ENCODE data around the gene GRM1. TPM values are rescaled to one million over a fixed set of nuclear protein-coding genes. Genes with fewer than 3 reads are reported as not detected.

Gene GRM1
- polyA plus RNA-seq, 4 donors = 0.01 to 0.03 TPM; not detected in 2

DNA sequence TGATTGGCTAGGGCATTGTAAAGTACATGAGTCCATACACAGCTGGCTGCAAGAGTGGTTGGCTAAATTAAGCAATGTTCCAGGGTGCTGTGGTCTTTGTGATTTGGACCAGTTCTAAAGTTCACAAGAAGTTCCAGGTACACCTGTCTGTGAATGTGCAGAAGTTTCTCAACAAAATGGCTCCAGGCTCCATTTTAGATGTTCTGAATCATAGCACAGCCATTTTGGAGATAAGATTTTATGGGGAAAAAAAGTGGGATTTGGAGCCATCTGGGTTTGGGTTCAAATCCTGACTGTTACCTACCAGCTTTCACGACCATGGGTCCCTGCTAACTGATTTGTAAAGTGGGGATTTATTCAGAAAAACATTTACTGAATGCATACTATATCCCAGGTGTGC, 82.1 kb downstream of the GRM1 start:
- H3K27ac ChIP-seq (ENCODE audit: low read depth in 1 of 3, low read length in 2 of 3) = no peak overlapping the region
- no peaks in the 10 kb centered on the region for H3K27me3 ChIP-seq (ENCODE audit: control insufficient read depth in 3 of 3, insufficient read depth in 3 of 3, low read length in 3 of 3)
- 9 to 41% (median 15%) methylated on average over 1 of the region's 1 CpG for WGBS, 3 donors

GRCh38 chr6:146111881-146112450, 83.1 kb downstream of the GRM1 start:
- no peak for DNase-seq
- Histone ChIP-seq H3K27ac (ENCODE audit: low read depth in 1 of 3, low read length in 2 of 3) (no peak overlapping the region), H3K9me3 (ENCODE audit: control insufficient read depth in 2 of 2, insufficient read depth in 1 of 2, low read depth in 1 of 2, low read length in 1 of 2) (peaks cover 0 to 3% of the 10 kb centered on the region in 2 donors), H3K27me3 (ENCODE audit: control insufficient read depth in 3 of 3, insufficient read depth in 3 of 3, low read length in 3 of 3) (no peaks in the 10 kb centered on the region), H3K36me3 (ENCODE audit: control insufficient read depth in 3 of 3, insufficient read depth in 2 of 3, low read depth in 1 of 3, low read length in 3 of 3) (no peaks in the 10 kb centered on the region), H3K4me1 (ENCODE audit: control insufficient read depth in 3 of 3, insufficient read depth in 2 of 3, low read depth in 1 of 3, low read length in 2 of 3) (no peaks in the 10 kb centered on the region), H3K4me3 (ENCODE audit: low read depth in 1 of 3, low read length in 3 of 3) (no peak overlapping the region)
- no peak for FAIRE-seq

More for the DNA sequence above, 82.1 kb downstream of the GRM1 start:
- Histone ChIP-seq H3K36me3 (ENCODE audit: control insufficient read depth in 3 of 3, insufficient read depth in 2 of 3, low read depth in 1 of 3, low read length in 3 of 3) (no peaks in the 10 kb centered on the region), H3K4me3 (ENCODE audit: low read depth in 1 of 3, low read length in 3 of 3) (no peak overlapping the region), H3K9me3 (ENCODE audit: control insufficient read depth in 2 of 2, insufficient read depth in 1 of 2, low read depth in 1 of 2, low read length in 1 of 2) (peaks cover 0 to 3% of the 10 kb centered on the region in 2 donors), H3K4me1 (ENCODE audit: control insufficient read depth in 3 of 3, insufficient read depth in 2 of 3, low read depth in 1 of 3, low read length in 2 of 3) (no peaks in the 10 kb centered on the region)
- FAIRE-seq = no peak
- DNase-seq = no peak

DNA sequence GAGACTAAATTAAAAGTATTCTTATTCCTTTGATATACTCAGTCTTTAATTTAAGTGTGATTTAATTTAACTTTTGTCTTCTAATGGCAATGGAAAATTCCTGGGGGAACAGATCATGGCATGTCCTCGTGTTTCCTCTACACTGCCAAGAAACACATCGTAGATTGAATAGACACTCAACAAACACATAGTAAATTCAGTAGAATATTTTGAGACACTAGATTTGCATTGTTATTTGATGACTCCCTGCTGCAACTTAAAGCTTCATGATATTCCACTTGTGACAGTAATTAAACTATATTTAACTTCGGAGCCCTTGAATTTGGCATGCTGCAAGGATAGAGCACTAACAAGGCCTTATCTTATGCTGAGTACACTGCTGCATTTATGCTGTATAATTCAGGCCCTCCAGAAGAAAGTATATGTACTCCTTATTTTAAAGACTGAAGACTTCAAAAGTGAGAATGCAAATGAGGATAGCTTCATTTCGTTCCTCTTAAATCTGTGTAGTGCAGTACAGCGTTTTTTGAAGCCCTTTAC, 84.3 kb downstream of the GRM1 start:
- WGBS, 3 donors = 65 to 76% (median 71%) methylated on average over 5 of the region's 5 CpGs
- FAIRE-seq = no peak
- no peaks in the 10 kb centered on the region for H3K36me3 ChIP-seq (ENCODE audit: control insufficient read depth in 3 of 3, insufficient read depth in 2 of 3, low read depth in 1 of 3, low read length in 3 of 3)

DNA sequence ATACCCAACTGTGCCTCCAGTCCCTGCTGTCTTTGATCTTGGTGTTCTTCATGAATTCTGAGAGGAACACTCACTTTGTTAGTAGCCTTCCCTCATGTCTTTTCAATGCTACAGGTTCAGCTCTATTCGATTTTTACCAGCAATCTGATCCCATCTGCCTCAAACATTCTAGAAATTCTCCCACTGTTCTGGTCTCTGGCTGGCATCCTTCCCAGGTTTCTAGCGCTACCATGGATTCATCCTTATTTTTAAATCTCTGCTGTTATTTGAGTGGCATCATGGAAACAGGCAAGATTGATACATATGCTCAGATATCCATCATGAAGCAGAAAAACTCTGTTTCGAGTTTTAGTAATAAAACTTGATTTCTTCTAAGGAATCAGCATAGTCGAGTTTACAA, 94.8 kb downstream of the GRM1 start:
- Histone ChIP-seq H3K4me1 (ENCODE audit: control insufficient read depth in 3 of 3, insufficient read depth in 2 of 3, low read depth in 1 of 3, low read length in 2 of 3) (no peaks in the 10 kb centered on the region), H3K9me3 (ENCODE audit: control insufficient read depth in 2 of 2, insufficient read depth in 1 of 2, low read depth in 1 of 2, low read length in 1 of 2) (no peaks in the 10 kb centered on the region), H3K4me3 (ENCODE audit: low read depth in 1 of 3, low read length in 3 of 3) (no peak overlapping the region), H3K36me3 (ENCODE audit: control insufficient read depth in 3 of 3, insufficient read depth in 2 of 3, low read depth in 1 of 3, low read length in 3 of 3) (no peaks in the 10 kb centered on the region), H3K27me3 (ENCODE audit: control insufficient read depth in 3 of 3, insufficient read depth in 3 of 3, low read length in 3 of 3) (no peaks in the 10 kb centered on the region), H3K27ac (ENCODE audit: low read depth in 1 of 3, low read length in 2 of 3) (no peak overlapping the region)
- FAIRE-seq = no peak
- WGBS, 3 donors = 72 to 81% (median 81%) methylated on average over 4 of the region's 4 CpGs
- no peak for DNase-seq

More for the DNA sequence above, 84.3 kb downstream of the GRM1 start:
- Histone ChIP-seq H3K4me3 (ENCODE audit: low read depth in 1 of 3, low read length in 3 of 3) (no peak overlapping the region), H3K27me3 (ENCODE audit: control insufficient read depth in 3 of 3, insufficient read depth in 3 of 3, low read length in 3 of 3) (no peaks in the 10 kb centered on the region), H3K9me3 (ENCODE audit: control insufficient read depth in 2 of 2, insufficient read depth in 1 of 2, low read depth in 1 of 2, low read length in 1 of 2) (peaks cover 0 to 3% of the 10 kb centered on the region in 2 donors), H3K27ac (ENCODE audit: low read depth in 1 of 3, low read length in 2 of 3) (no peak overlapping the region), H3K4me1 (ENCODE audit: control insufficient read depth in 3 of 3, insufficient read depth in 2 of 3, low read depth in 1 of 3, low read length in 2 of 3) (no peaks in the 10 kb centered on the region)
- DNase-seq = no peak

GRCh38 chr6:146127447-146128215, 98.8 kb downstream of the GRM1 start:
- WGBS, 3 donors = 53 to 67% (median 57%) methylated on average over 2 of the region's 2 CpGs
- H3K4me1 ChIP-seq (ENCODE audit: control insufficient read depth in 3 of 3, insufficient read depth in 2 of 3, low read depth in 1 of 3, low read length in 2 of 3) = no peaks in the 10 kb centered on the region
- no peaks in the 10 kb centered on the region for H3K36me3 ChIP-seq (ENCODE audit: control insufficient read depth in 3 of 3, insufficient read depth in 2 of 3, low read depth in 1 of 3, low read length in 3 of 3)
- H3K4me3 ChIP-seq (ENCODE audit: low read depth in 1 of 3, low read length in 3 of 3) = no peak overlapping the region
- H3K27me3 ChIP-seq (ENCODE audit: control insufficient read depth in 3 of 3, insufficient read depth in 3 of 3, low read length in 3 of 3) = no peaks in the 10 kb centered on the region
- H3K27ac ChIP-seq (ENCODE audit: low read depth in 1 of 3, low read length in 2 of 3) = no peak overlapping the region
- DNase-seq = no peak
- FAIRE-seq = no peak
- H3K9me3 ChIP-seq (ENCODE audit: control insufficient read depth in 2 of 2, insufficient read depth in 1 of 2, low read depth in 1 of 2, low read length in 1 of 2) = no peaks in the 10 kb centered on the region

GRCh38 chr6:146133866-146134265, 105.0 kb downstream of the GRM1 start:
- Histone ChIP-seq H3K36me3 (ENCODE audit: control insufficient read depth in 3 of 3, insufficient read depth in 2 of 3, low read depth in 1 of 3, low read length in 3 of 3) (no peaks in the 10 kb centered on the region), H3K27me3 (ENCODE audit: control insufficient read depth in 3 of 3, insufficient read depth in 3 of 3, low read length in 3 of 3) (no peaks in the 10 kb centered on the region), H3K4me1 (ENCODE audit: control insufficient read depth in 3 of 3, insufficient read depth in 2 of 3, low read depth in 1 of 3, low read length in 2 of 3) (no peaks in the 10 kb centered on the region), H3K9me3 (ENCODE audit: control insufficient read depth in 2 of 2, insufficient read depth in 1 of 2, low read depth in 1 of 2, low read length in 1 of 2) (no peaks in the 10 kb centered on the region), H3K27ac (ENCODE audit: low read depth in 1 of 3, low read length in 2 of 3) (no peak overlapping the region), H3K4me3 (ENCODE audit: low read depth in 1 of 3, low read length in 3 of 3) (no peak overlapping the region)
- FAIRE-seq = no peak
- WGBS, 3 donors = 89 to 96% (median 92%) methylated on average over 2 of the region's 2 CpGs
- no peak for DNase-seq

- no peaks in the 10 kb centered on the region for H3K36me3 ChIP-seq (ENCODE audit: control insufficient read depth in 3 of 3, insufficient read depth in 2 of 3, low read depth in 1 of 3, low read length in 3 of 3)
- DNase-seq (no peak), FAIRE-seq (no peak)
- no peaks in the 10 kb centered on the region for H3K9me3 ChIP-seq (ENCODE audit: control insufficient read depth in 2 of 2, insufficient read depth in 1 of 2, low read depth in 1 of 2, low read length in 1 of 2)
- no peaks in the 10 kb centered on the region for H3K27me3 ChIP-seq (ENCODE audit: control insufficient read depth in 3 of 3, insufficient read depth in 3 of 3, low read length in 3 of 3)
- 77 to 85% (median 79%) methylated on average over 2 of the region's 2 CpGs for WGBS, 3 donors
- H3K4me1 ChIP-seq (ENCODE audit: control insufficient read depth in 3 of 3, insufficient read depth in 2 of 3, low read depth in 1 of 3, low read length in 2 of 3) = no peaks in the 10 kb centered on the region
- H3K4me3 ChIP-seq (ENCODE audit: low read depth in 1 of 3, low read length in 3 of 3) = no peak overlapping the region
- H3K27ac ChIP-seq (ENCODE audit: low read depth in 1 of 3, low read length in 2 of 3) = no peak overlapping the region
Observed at GRCh38 chr6:146135167-146135566, 106.3 kb downstream of the GRM1 start.

- DNase-seq = no peak
- WGBS, 3 donors = 84 to 95% (median 93%) methylated on average over 1 of the region's 1 CpG
- Histone ChIP-seq H3K27me3 (ENCODE audit: control insufficient read depth in 3 of 3, insufficient read depth in 3 of 3, low read length in 3 of 3) (no peaks in the 10 kb centered on the region), H3K4me1 (ENCODE audit: control insufficient read depth in 3 of 3, insufficient read depth in 2 of 3, low read depth in 1 of 3, low read length in 2 of 3) (no peaks in the 10 kb centered on the region), H3K4me3 (ENCODE audit: low read depth in 1 of 3, low read length in 3 of 3) (no peak overlapping the region), H3K36me3 (ENCODE audit: control insufficient read depth in 3 of 3, insufficient read depth in 2 of 3, low read depth in 1 of 3, low read length in 3 of 3) (no peaks in the 10 kb centered on the region), H3K27ac (ENCODE audit: low read depth in 1 of 3, low read length in 2 of 3) (no peak overlapping the region), H3K9me3 (ENCODE audit: control insufficient read depth in 2 of 2, insufficient read depth in 1 of 2, low read depth in 1 of 2, low read length in 1 of 2) (peaks cover 0 to 3% of the 10 kb centered on the region in 2 donors)
- no peak for FAIRE-seq
Observed at GRCh38 chr6:146146836-146147235, 118.0 kb downstream of the GRM1 start.

Measured in small intestine (tissue), 7 donors.